GM19452 (cell line): Measurements from ENCODE around the gene KRT6B.
"Not testable (repeated sequence)": the region's sequence is repeated elsewhere in the genome, so short reads cannot be mapped to it uniquely, and the experiment has no call there.

ENCODE experiments used
- ATAC-seq: cut with Tn5 transposase; IDR thresholded peaks from one replicate; pipeline ENCODE4 v1.9.1; 2021; ENCODE audit not compliant: unreplicated experiment

Gene KRT6B

GRCh38 chr12:52473768-52474167 is 21.8 kb upstream of the KRT6B start, which contains the start of gene KRT6C:
Gene KRT6C, minus strand, starts transcription at chr12:52473805. Its CDS starts 68 bp downstream, at chr12:52473737.
- no peak for ATAC-seq

GRCh38 chr12:52469853-52470252 is 17.9 kb upstream of the KRT6B start:
- no peak for ATAC-seq

GRCh38 chr12:52464897-52465296 is 13.0 kb upstream of the KRT6B start:
- no peak for ATAC-seq

GRCh38 chr12:52461693-52462092 is 9.7 kb upstream of the KRT6B start:
- no peak for ATAC-seq

GRCh38 chr12:52458861-52459260 is 6.9 kb upstream of the KRT6B start:
- no peak for ATAC-seq

- no peak for ATAC-seq
These were observed 3.9 kb upstream of the KRT6B start for GRCh38 chr12:52455821-52456220.

GRCh38 chr12:52454411-52455201 is 2.7 kb upstream of the KRT6B start:
- no peak for ATAC-seq

GRCh38 chr12:52448228-52448627 is 3.7 kb downstream of the KRT6B start:
- ATAC-seq, result no peak

- not testable (repeated sequence) for ATAC-seq
These were observed 4.8 kb downstream of the KRT6B start for GRCh38 chr12:52447196-52447595.

- ATAC-seq, result no peak
These were observed 5.4 kb downstream of the KRT6B start for GRCh38 chr12:52446367-52447045.

- no peak for ATAC-seq
These were observed 6.1 kb downstream of the KRT6B start for GRCh38 chr12:52445876-52446275.

GRCh38 chr12:52444647-52445595 is 7.0 kb downstream of the KRT6B start:
- ATAC-seq, result no peak

- ATAC-seq, result no peak
These were observed 8.0 kb downstream of the KRT6B start for GRCh38 chr12:52443966-52444365.

- no peak for ATAC-seq
These were observed 9.3 kb downstream of the KRT6B start for GRCh38 chr12:52442600-52443061.

GRCh38 chr12:52441320-52441911 is 10.5 kb downstream of the KRT6B start:
- no peak for ATAC-seq

- no peak for ATAC-seq
These were observed 11.1 kb downstream of the KRT6B start for GRCh38 chr12:52440821-52441319.

- ATAC-seq, result no peak
These were observed 12.1 kb downstream of the KRT6B start for GRCh38 chr12:52439845-52440244.

- no peak for ATAC-seq
These were observed 12.5 kb downstream of the KRT6B start for GRCh38 chr12:52439420-52439819.

GRCh38 chr12:52438305-52439301 is 13.3 kb downstream of the KRT6B start:
- no peak for ATAC-seq
